DMS53 (cell line): ENCODE data around the gene SYT17.

Source experiments
- DNase-seq: peaks from one replicate; lab custom pipeline; 2025; lab: John Stamatoyannopoulos, UW

Gene SYT17

GRCh38 chr16:19139436-19140091 lies 28.5 kb upstream of the SYT17 start:
- no peak for DNase-seq

GRCh38 chr16:19140396-19140795 lies 27.6 kb upstream of the SYT17 start:
- no peak for DNase-seq

GRCh38 chr16:19142939-19143598 lies 25.0 kb upstream of the SYT17 start:
- DNase-seq: no peak

- DNase-seq: no peak
Observed at GRCh38 chr16:19143599-19143956, 24.5 kb upstream of the SYT17 start.

GRCh38 chr16:19145010-19145409 lies 23.0 kb upstream of the SYT17 start:
- DNase-seq: no peak

- no peak for DNase-seq
Observed at GRCh38 chr16:19147126-19147525, 20.9 kb upstream of the SYT17 start.

GRCh38 chr16:19147627-19148026 lies 20.4 kb upstream of the SYT17 start:
- no peak for DNase-seq

- DNase-seq: no peak
Observed at GRCh38 chr16:19148189-19148588, 19.9 kb upstream of the SYT17 start.

GRCh38 chr16:19151310-19151709 lies 16.7 kb upstream of the SYT17 start:
- no peak for DNase-seq

GRCh38 chr16:19152042-19152441 lies 16.0 kb upstream of the SYT17 start:
- DNase-seq: no peak

- peak; percentile 67 for DNase-seq
Observed at GRCh38 chr16:19153876-19154275, 14.2 kb upstream of the SYT17 start.

- DNase-seq: peak; percentile 18
Observed at GRCh38 chr16:19162085-19162484, 6.0 kb upstream of the SYT17 start.

GRCh38 chr16:19163215-19163614 lies 4.8 kb upstream of the SYT17 start:
- no peak for DNase-seq

GRCh38 chr16:19164285-19164684 lies 3.8 kb upstream of the SYT17 start:
- no peak for DNase-seq

- DNase-seq: no peak
Observed at GRCh38 chr16:19165101-19165500, 2.9 kb upstream of the SYT17 start.

GRCh38 chr16:19166500-19166899 lies 1.5 kb upstream of the SYT17 start:
- peak; percentile 48 for DNase-seq

GRCh38 chr16:19168371-19169081 lies 486 bp downstream of the SYT17 start:
- peak; percentile 91 for DNase-seq

- peak; percentile 42 for DNase-seq
Observed at GRCh38 chr16:19169082-19169639, 1.1 kb downstream of the SYT17 start.

- no peak for DNase-seq
Observed at GRCh38 chr16:19170043-19170655, 2.1 kb downstream of the SYT17 start.

- no peak for DNase-seq
Observed at GRCh38 chr16:19172098-19172780, 4.2 kb downstream of the SYT17 start.

- DNase-seq: no peak
Observed at GRCh38 chr16:19173059-19173458, 5.0 kb downstream of the SYT17 start.
